GM06990 (cell line): ENCODE measurements around the gene NCBP1.

ENCODE experiments used
- DNase-seq: peaks from one replicate; pipeline ENCODE4 v3.0.0-alpha.2; 2011; ENCODE audit not compliant: insufficient read length; ENCODE audit errors: extremely low read depth
- H3K27me3 ChIP-seq: replicated peaks from 2 replicates; pipeline ENCODE4 v1.6.0; 2011; ENCODE audit warnings: low read length; ENCODE audit not compliant: control insufficient read depth, insufficient read depth
- H3K36me3 ChIP-seq: 2 replicates; pipeline ENCODE4 v1.5.1; 2011; ENCODE audit warnings: low read length; ENCODE audit not compliant: control insufficient read depth, insufficient read depth
- H3K4me3 ChIP-seq: replicated peaks from 2 replicates; pipeline ENCODE4 v1.5.1; 2011; ENCODE audit warnings: low read depth, mild to moderate bottlenecking, control low read depth, low read length
- TF ChIP-seq, protein P1 (sequence below): IDR thresholded peaks from 2 replicates; pipeline ENCODE4 v1.5.1; 2011; ENCODE audit warnings: low read length, control low read depth, mild to moderate bottlenecking, inconsistent platforms; ENCODE audit not compliant: insufficient read depth, poor library complexity, severe bottlenecking

The NCBP1 gene

DNA sequence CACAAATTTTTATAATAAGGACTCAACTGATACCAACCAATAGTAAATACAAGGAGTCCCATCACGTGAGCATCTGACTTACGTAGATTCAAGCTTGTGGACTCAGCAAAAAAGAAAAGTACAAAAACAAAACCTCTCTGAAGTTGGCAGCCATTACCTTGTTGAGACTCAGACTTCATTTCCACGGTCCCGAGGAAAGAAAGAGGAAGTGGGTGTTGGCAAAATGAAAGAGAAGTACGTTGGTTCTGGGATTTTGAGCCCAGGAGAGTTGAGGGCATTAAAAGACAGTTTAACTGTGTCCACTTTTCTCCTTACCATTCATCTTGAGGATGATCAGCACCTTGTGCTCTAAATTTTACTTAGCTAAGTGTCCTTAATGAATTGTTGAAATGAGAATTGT lies 26.7 kb downstream of the NCBP1 start:
- DNase-seq: no peak
- TF ChIP-seq, protein P1, sequence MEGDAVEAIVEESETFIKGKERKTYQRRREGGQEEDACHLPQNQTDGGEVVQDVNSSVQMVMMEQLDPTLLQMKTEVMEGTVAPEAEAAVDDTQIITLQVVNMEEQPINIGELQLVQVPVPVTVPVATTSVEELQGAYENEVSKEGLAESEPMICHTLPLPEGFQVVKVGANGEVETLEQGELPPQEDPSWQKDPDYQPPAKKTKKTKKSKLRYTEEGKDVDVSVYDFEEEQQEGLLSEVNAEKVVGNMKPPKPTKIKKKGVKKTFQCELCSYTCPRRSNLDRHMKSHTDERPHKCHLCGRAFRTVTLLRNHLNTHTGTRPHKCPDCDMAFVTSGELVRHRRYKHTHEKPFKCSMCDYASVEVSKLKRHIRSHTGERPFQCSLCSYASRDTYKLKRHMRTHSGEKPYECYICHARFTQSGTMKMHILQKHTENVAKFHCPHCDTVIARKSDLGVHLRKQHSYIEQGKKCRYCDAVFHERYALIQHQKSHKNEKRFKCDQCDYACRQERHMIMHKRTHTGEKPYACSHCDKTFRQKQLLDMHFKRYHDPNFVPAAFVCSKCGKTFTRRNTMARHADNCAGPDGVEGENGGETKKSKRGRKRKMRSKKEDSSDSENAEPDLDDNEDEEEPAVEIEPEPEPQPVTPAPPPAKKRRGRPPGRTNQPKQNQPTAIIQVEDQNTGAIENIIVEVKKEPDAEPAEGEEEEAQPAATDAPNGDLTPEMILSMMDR: no peak
- H3K4me3 ChIP-seq: no peak overlapping the region
- H3K36me3 ChIP-seq: peaks cover 11% of the 10 kb centered on the region
- H3K27me3 ChIP-seq: no peaks in the 10 kb centered on the region

DNA sequence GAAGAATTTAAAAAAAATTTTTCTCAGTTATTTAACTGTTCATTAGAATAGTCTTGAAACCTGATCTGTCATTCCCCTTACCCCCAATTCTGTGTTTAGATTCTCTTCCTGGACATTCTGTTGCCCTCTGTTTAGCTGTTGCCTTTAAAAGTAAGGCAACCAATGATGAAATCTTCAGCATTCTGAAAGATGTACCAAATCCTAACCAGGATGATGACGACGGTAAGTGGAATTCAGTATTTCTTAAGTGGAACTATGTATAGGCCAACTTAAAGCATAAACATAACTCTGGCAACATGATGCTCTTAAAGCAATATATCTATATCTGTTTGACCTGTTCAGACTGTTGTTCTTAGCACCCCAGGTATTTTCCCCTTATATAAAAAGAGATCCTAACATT lies 27.2 kb downstream of the NCBP1 start:
- no peak for DNase-seq
- peaks cover 11% of the 10 kb centered on the region for H3K36me3 ChIP-seq

GRCh38 chr9:97665742-97666141 lies 32.1 kb downstream of the NCBP1 start:
- no peak for DNase-seq
- Histone ChIP-seq H3K36me3 (peaks cover 15% of the 10 kb centered on the region), H3K4me3 (no peak overlapping the region), H3K27me3 (no peaks in the 10 kb centered on the region)
- TF ChIP-seq, protein P1: no peak

More for the DNA sequence above, 27.2 kb downstream of the NCBP1 start:
- TF ChIP-seq, protein P1: no peak
- Histone ChIP-seq H3K4me3 (no peak overlapping the region), H3K27me3 (no peaks in the 10 kb centered on the region)

GRCh38 chr9:97666907-97667686 lies 33.5 kb downstream of the NCBP1 start:
- TF ChIP-seq, protein P1: no peak
- Histone ChIP-seq H3K36me3 (peaks cover 18% of the 10 kb centered on the region), H3K27me3 (no peaks in the 10 kb centered on the region), H3K4me3 (no peak overlapping the region)
- no peak for DNase-seq

DNA sequence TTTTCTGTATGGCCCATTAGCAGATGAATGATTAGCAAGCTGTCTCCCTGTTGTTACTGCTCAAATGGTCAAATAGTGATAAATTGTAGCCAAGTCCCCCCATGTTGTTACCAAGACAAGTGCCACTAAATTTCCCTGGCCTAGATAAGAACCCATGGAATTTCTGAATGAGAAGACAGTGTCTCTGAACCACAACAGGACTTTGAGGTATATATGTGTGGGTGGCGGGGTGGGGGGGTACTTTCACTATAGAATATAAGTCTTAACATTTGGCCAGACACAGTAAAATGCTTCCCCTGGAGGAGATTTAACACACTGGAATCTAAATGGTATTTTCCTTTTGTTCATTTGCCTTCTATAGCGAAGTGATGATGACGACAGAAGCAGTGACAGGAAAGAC lies 34.9 kb downstream of the NCBP1 start:
- TF ChIP-seq, protein P1: no peak
- no peaks in the 10 kb centered on the region for H3K27me3 ChIP-seq
- no peak for DNase-seq
- H3K4me3 ChIP-seq: no peak overlapping the region
- peaks cover 20% of the 10 kb centered on the region for H3K36me3 ChIP-seq

GRCh38 chr9:97670586-97670985 lies 37.0 kb downstream of the NCBP1 start:
- peaks cover 20% of the 10 kb centered on the region for H3K36me3 ChIP-seq
- TF ChIP-seq, protein P1: no peak
- no peak for DNase-seq
- H3K4me3 ChIP-seq: no peak overlapping the region
- H3K27me3 ChIP-seq: no peaks in the 10 kb centered on the region
